GM21786 (cell line): ENCODE results near the gene HDAC11.
"Not testable (repeated sequence)": the region's sequence is repeated elsewhere in the genome, so short reads cannot be mapped to it uniquely, and the experiment has no call there.

Source experiments
- ATAC-seq: cut with Tn5 transposase; IDR thresholded peaks from one replicate; pipeline ENCODE4 v1.9.1; 2021; ENCODE audit not compliant: unreplicated experiment

The HDAC11 gene

GRCh38 chr3:13492976-13493866 is 13.1 kb downstream of the HDAC11 start:
- no peak for ATAC-seq

- ATAC-seq: no peak
Observed at GRCh38 chr3:13493867-13494441, 13.8 kb downstream of the HDAC11 start.

- no peak for ATAC-seq
Observed at GRCh38 chr3:13494463-13495350, 14.6 kb downstream of the HDAC11 start.

GRCh38 chr3:13495351-13495813 is 15.3 kb downstream of the HDAC11 start:
- no peak for ATAC-seq

- peak; percentile 63 for ATAC-seq
Observed at GRCh38 chr3:13495921-13496723, 16.0 kb downstream of the HDAC11 start.

- no peak for ATAC-seq
Observed at GRCh38 chr3:13496879-13497278, 16.8 kb downstream of the HDAC11 start.

- no peak for ATAC-seq
Observed at GRCh38 chr3:13497386-13497785, 17.3 kb downstream of the HDAC11 start.

GRCh38 chr3:13498354-13499060 is 18.4 kb downstream of the HDAC11 start:
- no peak for ATAC-seq

GRCh38 chr3:13499246-13499645 is 19.1 kb downstream of the HDAC11 start:
- ATAC-seq: not testable (repeated sequence)

- ATAC-seq: no peak
Observed at GRCh38 chr3:13500133-13500885, 20.2 kb downstream of the HDAC11 start.

GRCh38 chr3:13501056-13501455 is 20.9 kb downstream of the HDAC11 start:
- ATAC-seq: no peak

GRCh38 chr3:13501521-13501920 is 21.4 kb downstream of the HDAC11 start:
- ATAC-seq: no peak

GRCh38 chr3:13501958-13502790 is 22.1 kb downstream of the HDAC11 start:
- no peak for ATAC-seq

- no peak for ATAC-seq
Observed at GRCh38 chr3:13502791-13503060, 22.6 kb downstream of the HDAC11 start.

- ATAC-seq: no peak
Observed at GRCh38 chr3:13504161-13504831, 24.2 kb downstream of the HDAC11 start.

- ATAC-seq: no peak
Observed at GRCh38 chr3:13505147-13506130, 25.3 kb downstream of the HDAC11 start.

- ATAC-seq: no peak
Observed at GRCh38 chr3:13506239-13506638, 26.1 kb downstream of the HDAC11 start.
